B cell (primary cell): ENCODE data around the gene HLA-DOB.

Experiments used
- CTCF ChIP-seq: fragments of 200-600 bp; IDR thresholded peaks from one replicate; pipeline ENCODE4 v1.8.0; 2022; ENCODE audit warnings: antibody characterized with exemption, mild to moderate bottlenecking
- EZH2 ChIP-seq: IDR thresholded peaks from 2 replicates; pipeline ENCODE4 v1.6.1; 2012; ENCODE audit warnings: borderline replicate concordance, low read depth, mild to moderate bottlenecking, moderate library complexity, low read length; ENCODE audit not compliant: insufficient read depth, poor library complexity, severe bottlenecking

GRCh38 chr6:32774426-32774825 lies 42.4 kb downstream of the HLA-DOB start:
- TF ChIP-seq CTCF (no peak), EZH2 (no peak)
